Pons (tissue), 1 donor: ENCODE results near the gene PIPOX.

Source experiments
- DNase-seq: peaks from one replicate; pipeline ENCODE4 v3.0.0-alpha.2; 2016; ENCODE audit warnings: low spot score

Gene PIPOX

DNA sequence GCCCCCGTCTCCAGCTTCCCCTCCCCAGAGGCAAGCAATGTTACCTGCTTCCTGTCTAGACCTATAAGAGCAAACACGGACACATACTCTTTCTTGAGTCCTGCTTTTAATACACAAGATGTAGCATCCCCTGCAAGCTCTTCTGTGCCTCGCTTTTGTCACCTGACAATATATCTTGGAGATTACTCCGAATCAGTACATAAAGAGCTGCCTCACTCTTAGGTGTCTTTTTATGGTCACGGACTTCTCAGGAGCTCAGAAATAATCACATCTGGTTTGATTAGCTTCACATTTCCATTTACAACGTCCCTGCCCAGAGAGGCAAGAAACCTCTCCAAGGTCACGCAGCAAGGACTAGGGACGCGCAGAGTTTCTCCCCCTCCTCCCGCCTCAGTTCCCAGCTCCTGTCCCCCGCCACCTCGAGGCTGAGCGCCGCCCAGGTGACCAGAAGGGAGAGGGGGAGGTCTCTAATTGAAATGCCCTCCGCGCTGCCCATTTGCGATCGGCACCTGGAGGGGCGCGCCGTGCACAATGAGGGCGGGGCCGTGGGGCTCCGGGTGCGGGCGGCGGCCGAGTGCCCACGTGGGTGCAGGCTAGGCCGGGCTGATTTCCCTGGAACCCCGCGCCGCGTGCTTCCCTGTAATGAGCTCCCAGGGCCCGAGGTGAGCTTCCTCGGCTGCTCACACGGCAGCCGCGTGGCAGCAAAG is 23.3 kb upstream of the PIPOX start:
- no peak for DNase-seq

DNA sequence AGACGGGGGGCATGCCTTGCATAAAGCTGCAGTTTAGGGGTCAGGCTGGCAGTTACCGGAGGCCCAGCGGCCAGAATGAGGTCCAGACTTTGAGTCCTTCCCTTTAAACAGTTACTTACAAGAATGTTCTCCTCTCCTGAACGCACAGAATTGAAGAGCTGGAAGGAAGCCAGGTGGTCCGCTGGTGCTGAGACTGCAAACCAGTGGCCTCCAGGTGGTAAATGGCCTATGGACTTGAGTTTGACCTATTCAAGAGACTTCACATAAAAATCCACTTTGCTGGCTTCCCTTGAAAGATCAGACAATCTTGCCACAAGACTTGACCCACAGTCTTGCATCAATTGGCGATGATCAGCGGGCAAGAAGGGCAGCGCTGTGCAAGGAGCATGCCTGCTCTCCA is 22.4 kb upstream of the PIPOX start:
- DNase-seq, result no peak

DNA sequence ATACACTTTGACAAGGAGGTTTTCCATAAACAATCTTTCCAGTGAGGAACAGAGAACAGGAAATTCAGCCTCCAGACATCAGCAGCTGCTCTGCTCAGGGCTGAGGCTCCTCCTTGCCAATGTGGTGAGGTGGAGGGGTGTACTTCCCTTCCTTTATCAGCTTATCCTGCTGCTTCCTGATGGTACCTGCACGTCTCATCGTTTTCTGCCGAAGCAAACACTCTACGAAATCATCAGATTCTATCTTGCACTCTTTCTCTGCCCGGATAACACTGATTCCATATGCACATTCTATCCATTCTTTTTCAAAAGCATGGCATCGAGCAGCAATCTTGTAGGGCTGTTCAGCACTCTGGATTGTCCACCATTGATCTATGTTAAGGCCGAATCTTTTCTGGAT is 21.7 kb upstream of the PIPOX start:
- no peak for DNase-seq

DNA sequence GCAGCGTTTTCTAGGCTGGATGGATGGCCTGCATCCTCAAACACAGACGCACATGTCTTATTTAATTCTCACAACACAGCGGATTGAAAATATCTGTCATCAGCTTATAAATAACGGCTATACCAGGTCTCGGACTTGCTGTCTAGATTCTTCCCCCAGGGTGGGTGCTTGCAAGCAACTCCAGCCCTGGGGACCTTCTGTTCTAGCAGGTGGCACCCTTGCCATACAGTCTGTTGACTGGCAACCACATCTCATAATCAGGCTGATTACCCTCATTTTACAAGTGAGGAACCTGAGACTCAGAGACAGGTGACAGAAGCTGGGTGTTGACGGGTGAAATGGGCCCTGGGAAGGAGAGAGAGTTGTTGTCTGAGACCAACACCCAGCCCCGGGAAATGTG is 20.9 kb upstream of the PIPOX start:
- no peak for DNase-seq

- DNase-seq, result no peak
Observed at GRCh38 chr17:29024316-29024952, 18.5 kb upstream of the PIPOX start.

GRCh38 chr17:29031488-29031887 is 11.5 kb upstream of the PIPOX start:
- no peak for DNase-seq

- DNase-seq, result no peak
Observed at GRCh38 chr17:29032013-29032856, 10.7 kb upstream of the PIPOX start.

DNA sequence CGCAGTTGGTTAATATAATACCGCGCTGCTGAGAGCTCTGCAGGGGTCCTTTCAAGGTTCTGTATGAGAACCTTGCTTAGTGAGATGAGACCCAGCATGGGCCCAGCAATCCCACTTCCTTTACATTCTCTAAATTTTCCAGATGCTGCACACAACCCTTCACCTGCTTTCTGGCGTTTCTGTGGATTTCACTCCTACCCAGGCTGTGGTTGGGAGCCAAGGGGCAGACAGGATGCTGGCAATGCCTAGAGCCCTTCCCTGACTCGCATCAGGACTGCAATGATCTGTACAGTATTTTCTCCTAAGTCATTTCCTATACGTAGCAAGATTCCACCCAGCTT is 10.1 kb upstream of the PIPOX start:
- no peak for DNase-seq

DNA sequence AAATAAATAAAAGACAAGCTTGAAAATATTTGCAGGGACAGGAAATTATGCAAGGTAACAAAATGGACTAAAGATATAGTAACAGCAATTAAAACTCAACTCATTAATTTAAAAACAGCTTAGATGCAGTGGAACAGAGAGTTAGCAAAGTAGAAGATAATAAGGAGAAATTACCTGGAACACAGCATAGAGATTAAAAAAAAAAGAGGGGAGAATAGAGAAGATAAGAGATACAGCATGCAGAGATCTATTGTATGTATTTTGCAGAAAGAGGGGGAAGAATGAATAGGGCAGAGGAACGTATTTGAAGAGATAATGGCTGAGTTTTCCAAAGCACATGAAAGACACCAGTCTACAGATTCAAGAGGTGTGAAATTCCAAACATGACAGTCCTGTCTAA is 8.4 kb upstream of the PIPOX start:
- no peak for DNase-seq

- DNase-seq, result no peak
Observed at GRCh38 chr17:29036584-29036983, 6.4 kb upstream of the PIPOX start.

GRCh38 chr17:29037739-29038084 is 5.2 kb upstream of the PIPOX start:
- DNase-seq, result no peak

- peak; percentile 22 for DNase-seq
Observed at GRCh38 chr17:29038085-29038795, 4.7 kb upstream of the PIPOX start.

GRCh38 chr17:29039764-29040598 is 3.0 kb upstream of the PIPOX start:
- DNase-seq, result peak; percentile 33

- no peak for DNase-seq
Observed at GRCh38 chr17:29041091-29041490, 1.9 kb upstream of the PIPOX start.

DNA sequence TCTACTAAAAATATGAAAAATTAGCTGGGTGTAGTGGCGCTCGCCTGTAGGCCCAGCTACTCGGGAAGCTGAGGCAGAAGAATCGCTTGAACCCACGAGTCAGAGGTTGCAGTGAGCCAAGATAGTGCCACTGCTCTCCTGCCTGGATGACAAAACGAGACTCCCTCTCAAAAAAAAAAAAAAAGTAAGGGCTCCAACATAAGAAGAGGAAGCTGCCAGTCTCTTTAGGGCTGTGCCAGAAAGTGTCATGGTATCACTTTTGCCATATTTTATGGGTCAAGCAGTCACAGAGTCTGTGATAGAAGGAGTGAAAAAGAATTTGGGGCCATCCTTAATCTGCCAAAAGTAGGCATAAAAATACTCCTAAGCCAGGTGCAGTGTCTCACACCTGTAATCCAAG is 1.4 kb upstream of the PIPOX start:
- no peak for DNase-seq

DNA sequence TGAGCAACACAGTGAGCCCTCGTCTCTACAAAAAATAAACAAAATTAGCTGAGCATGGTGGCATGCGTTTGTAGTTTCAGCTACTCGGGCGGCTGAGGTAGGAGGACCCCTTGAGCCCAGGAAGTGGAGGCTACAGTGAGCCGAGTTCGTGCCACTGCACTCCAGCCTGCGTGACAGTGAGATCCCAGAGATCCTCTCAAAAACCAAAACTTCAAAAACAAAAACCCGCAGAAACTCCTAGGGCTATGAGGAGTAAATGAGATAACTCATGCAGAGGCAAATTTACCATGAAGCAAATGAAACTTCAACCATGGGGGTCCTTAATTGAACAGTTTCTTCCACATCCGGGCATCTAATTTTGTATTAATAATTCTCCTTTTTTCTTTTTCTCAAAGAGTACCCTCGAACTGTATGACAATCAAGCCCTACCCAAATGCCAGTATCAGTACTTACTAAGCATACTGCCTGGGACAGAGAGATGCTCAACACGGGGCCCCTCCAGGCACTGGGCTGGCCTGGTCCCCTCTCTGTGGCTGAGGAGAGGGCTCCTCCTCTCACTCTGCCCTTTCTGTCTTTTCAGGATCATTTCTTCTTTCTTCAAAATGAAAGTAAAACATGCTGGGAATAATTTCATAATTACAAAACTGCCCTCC is 789 bp upstream of the PIPOX start:
- DNase-seq, result no peak

DNA sequence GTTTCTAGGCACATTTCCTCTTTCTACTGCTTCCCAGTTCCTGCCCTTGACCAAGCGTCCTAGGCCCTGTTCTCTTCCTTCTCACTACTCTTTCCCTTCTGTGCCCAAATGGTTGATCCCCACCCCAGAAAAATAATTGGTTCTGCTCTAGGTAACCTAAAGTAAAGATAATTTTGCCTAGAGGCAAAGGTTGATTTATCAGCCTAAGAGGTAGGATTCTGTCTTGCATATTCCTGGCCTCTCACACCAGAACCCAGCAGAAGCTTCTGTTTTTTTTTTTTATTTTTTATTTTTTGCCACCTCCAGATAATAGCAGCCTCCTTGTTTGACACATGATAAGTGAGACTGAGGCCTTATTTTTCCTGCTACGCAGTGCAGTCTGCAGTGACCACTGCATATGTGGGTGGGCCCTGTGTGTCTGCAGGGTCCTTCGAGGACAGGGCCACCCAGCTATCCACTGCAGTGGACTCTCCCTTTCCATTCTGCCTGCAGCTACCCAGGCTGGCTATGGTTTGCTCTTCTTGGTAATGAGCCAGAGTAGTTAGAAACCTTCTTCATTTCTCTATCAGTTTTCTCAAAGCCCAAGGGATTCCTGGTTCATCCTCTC is 701 bp downstream of the PIPOX start:
- no peak for DNase-seq

- no peak for DNase-seq
Observed at GRCh38 chr17:29045026-29045425, 2.1 kb downstream of the PIPOX start.

GRCh38 chr17:29045734-29046472 is 3.0 kb downstream of the PIPOX start:
- DNase-seq, result no peak

GRCh38 chr17:29046473-29046839 is 3.5 kb downstream of the PIPOX start:
- DNase-seq, result no peak
